Endothelial cell of umbilical vein (primary cell): ENCODE measurements around the gene MACROD2. TPM values are rescaled to one million over a fixed set of nuclear protein-coding genes. Genes with fewer than 3 reads are reported as not detected.

Experiments
- BruUV-seq: library from RNA; stranded (reverse); fragments of 400-500 nt; replicated peaks from 2 replicates; lab custom pipeline; 2021; lab: Mats Ljungman, UMichigan
- CTCF ChIA-PET: fragments of 300-600, 350-600 bp; sonication (Branson Sonifier 250); formaldehyde crosslinking; loops from one replicate; lab custom pipeline; 2021; ENCODE audit warnings: antibody characterized with exemption, inconsistent platforms; lab: Charles Lee
- POLR2A ChIA-PET: fragments of 300-600, 350-600 bp; sonication (Branson Sonifier 250); formaldehyde crosslinking; loops from one replicate; lab custom pipeline; 2021; ENCODE audit warnings: antibody characterized with exemption, inconsistent platforms; lab: Charles Lee
- DNase-seq: peaks from one replicate; pipeline ENCODE4 v3.0.0-alpha.2; 2011; ENCODE audit warnings: low read depth, low spot score
- FAIRE-seq: peaks from 2 replicates; lab custom pipeline; 2011; peaks lifted over from hg19 to GRCh38; lab: Jason Lieb, UNC
- H2AFZ ChIP-seq: 2 replicates; pipeline ENCODE4 v1.6.0; 2012; ENCODE audit warnings: low read depth, low read length, control low read depth, inconsistent platforms
- H3K27ac ChIP-seq: 2 replicates; pipeline ENCODE4 v1.5.1; 2011; ENCODE audit warnings: low read depth, mild to moderate bottlenecking, control low read depth, low read length, moderate library complexity; ENCODE audit not compliant: insufficient read depth
- H3K27me3 ChIP-seq, 2 experiments: 2 replicates each; pipeline versions ENCODE4 v1.6.0 to v1.6.1; 2011; ENCODE audit warnings: low read length in 2 of 2, mixed read lengths in 1 of 2; ENCODE audit not compliant: control insufficient read depth in 2 of 2, insufficient read depth in 2 of 2
- H3K36me3 ChIP-seq, 2 experiments: 2 replicates in 1 of 2; 3 replicates in 1 of 2; pipeline ENCODE4 v1.5.1; 2011; ENCODE audit warnings: low read length in 2 of 2, mild to moderate bottlenecking in 1 of 2, moderate library complexity in 1 of 2; ENCODE audit not compliant: control insufficient read depth in 2 of 2, insufficient read depth in 2 of 2; ENCODE audit errors: extremely low read depth in 1 of 2
- H3K4me1 ChIP-seq: 3 replicates; pipeline ENCODE4 v1.5.1; 2011; ENCODE audit warnings: mild to moderate bottlenecking, low read length; ENCODE audit not compliant: control insufficient read depth, insufficient read depth; ENCODE audit errors: extremely low read depth
- H3K4me2 ChIP-seq: 2 replicates; pipeline ENCODE4 v1.6.1; 2011; ENCODE audit warnings: low read length, control low read depth, mixed read lengths; ENCODE audit not compliant: insufficient read depth
- H3K4me3 ChIP-seq, 3 experiments: fragments of 200-600 bp in 1 of 3; sonication (generic), shearing (Covaris generic) in 1 of 3; replicated peaks in 1 of 3; 2 replicates each; pipeline ENCODE4 v1.5.1; 2011 to 2016; ENCODE audit warnings: control low read depth in 3 of 3, low read length in 3 of 3, mild to moderate bottlenecking in 2 of 3, inconsistent platforms in 1 of 3, low read depth in 1 of 3, moderate library complexity in 1 of 3; ENCODE audit not compliant: insufficient read depth in 1 of 3
- H3K79me2 ChIP-seq: 2 replicates; pipeline ENCODE4 v1.6.0; 2012; ENCODE audit warnings: low read length, inconsistent platforms; ENCODE audit not compliant: control insufficient read depth, insufficient read depth
- H3K9ac ChIP-seq: replicated peaks from 2 replicates; pipeline ENCODE3; 2011; ENCODE audit warnings: low read length, control low read depth; ENCODE audit not compliant: insufficient read depth; ENCODE audit errors: extremely low read depth
- H3K9me1 ChIP-seq: replicated peaks from 3 replicates; pipeline ENCODE4 v1.6.0; 2011; ENCODE audit warnings: mild to moderate bottlenecking, low read length; ENCODE audit not compliant: control insufficient read depth, insufficient read depth; ENCODE audit errors: extremely low read depth
- H3K9me3 ChIP-seq: replicated peaks from 2 replicates; pipeline ENCODE4 v1.5.1; 2012; ENCODE audit warnings: low read length, inconsistent platforms; ENCODE audit not compliant: control insufficient read depth, insufficient read depth
- H4K20me1 ChIP-seq: replicated peaks from 2 replicates; pipeline ENCODE3; 2011; ENCODE audit warnings: mild to moderate bottlenecking, low read length; ENCODE audit not compliant: control insufficient read depth, insufficient read depth; ENCODE audit errors: extremely low read depth
- EZH2 ChIP-seq: IDR thresholded peaks from 2 replicates; pipeline ENCODE4 v1.6.1; 2012; ENCODE audit warnings: borderline replicate concordance, low read depth, mild to moderate bottlenecking, moderate library complexity, low read length, inconsistent platforms; ENCODE audit not compliant: severe bottlenecking
- FOS ChIP-seq: IDR thresholded peaks from 2 replicates; pipeline ENCODE4 v1.6.1; 2011; ENCODE audit warnings: mild to moderate bottlenecking, low read length, moderate library complexity, borderline replicate concordance; ENCODE audit not compliant: insufficient read depth
- GATA2 ChIP-seq: IDR thresholded peaks from 2 replicates; pipeline ENCODE4 v1.7.0; 2011; ENCODE audit warnings: low read depth, mild to moderate bottlenecking, moderate library complexity, mixed read lengths, low read length; ENCODE audit not compliant: insufficient read length, insufficient read depth
- JUN ChIP-seq: IDR thresholded peaks from 2 replicates; pipeline ENCODE4 v1.6.1; 2011; ENCODE audit warnings: borderline replicate concordance, low read depth; ENCODE audit not compliant: insufficient read length, insufficient read depth
- MYC ChIP-seq: IDR thresholded peaks from one replicate; pipeline ENCODE4 v1.6.1; 2011; ENCODE audit warnings: mild to moderate bottlenecking, low read depth, low read length
- POLR2A ChIP-seq: IDR thresholded peaks from 2 replicates; pipeline ENCODE4 v1.6.1; 2012; ENCODE audit warnings: low read depth, mild to moderate bottlenecking, control low read depth, low read length
- POLR2AphosphoS5 ChIP-seq: IDR thresholded peaks from 2 replicates; pipeline ENCODE4 v1.6.1; 2012; ENCODE audit warnings: low read depth, mild to moderate bottlenecking, control low read depth, low read length, moderate library complexity; ENCODE audit not compliant: insufficient read depth
- dilution Hi-C: fragments of 300-500 bp; cut with MboI; formaldehyde crosslinking; loops from one replicate; pipeline ENCODE4 v1.15.0; 2019; ENCODE audit warnings: low sequenced_read_pairs; ENCODE audit not compliant: extremely low pct_ligation_motif_present
- intact Hi-C: fragments of 100-400 bp; cut with micrococcal nuclease; formaldehyde crosslinking; loops from one replicate; pipeline ENCODE4 v1.10.0; 2022
- polyA plus RNA-seq, 4 experiments: library from polyadenylated mRNA; depleted of rRNA in 3 of 4; stranded (reverse) in 3 of 4; unstranded in 1 of 4; fragments of >200 nt; gene quantifications; 2 replicates each; pipeline versions ENCODE4 v1.2.1 to v1.2.3, GENCODE V29; 2011 to 2012; ENCODE audit warnings: missing spikeins in 1 of 4
- total RNA-seq: library from RNA; stranded (reverse); gene quantifications from 2 replicates; pipeline ENCODE4 v1.2.3, GENCODE V29; 2021
- TF ChIP-seq, protein P1 (sequence below): IDR thresholded peaks from 2 replicates; pipeline ENCODE4 v1.6.1; 2011; ENCODE audit not compliant: insufficient read depth, insufficient read length
- TF ChIP-seq, protein P2 (sequence below), 2 donors: IDR thresholded peaks; 1 replicate in 1 of 2; 2 replicates in 1 of 2; pipeline ENCODE4 v1.5.1; 2011; ENCODE audit warnings: low read length in 2 of 2, mild to moderate bottlenecking in 2 of 2, moderate library complexity in 2 of 2, control low read depth in 1 of 2, inconsistent platforms in 1 of 2, low read depth in 1 of 2; ENCODE audit not compliant: insufficient read depth in 1 of 2; ENCODE audit errors: extremely low read depth in 1 of 2

MACROD2 gene
- total and polyA plus RNA-seq, 2 donors (not counting 3 experiments of a cell fraction or from before 2014, with no cell fraction given), result 0.11 to 0.73 TPM

DNA sequence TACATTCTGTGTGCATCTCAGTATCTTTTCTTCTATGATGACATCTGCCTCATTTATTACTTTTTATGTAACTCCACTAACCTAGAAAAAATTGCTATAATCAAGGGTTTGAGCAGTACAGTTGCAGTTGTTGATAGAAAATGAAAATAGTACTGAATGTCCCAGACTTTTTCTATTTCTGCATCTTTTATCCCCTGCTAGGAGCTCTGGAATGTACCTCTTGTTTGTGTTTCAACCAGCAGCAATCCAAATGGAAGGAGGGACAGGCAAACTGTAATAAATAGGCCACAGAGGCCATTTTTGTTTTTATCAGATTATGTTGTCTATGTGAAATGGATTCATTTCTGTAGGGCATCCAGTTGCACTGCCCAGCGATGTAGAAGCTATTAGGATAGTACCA, 2041.0 kb downstream of the MACROD2 start:
- FAIRE-seq, result no peak
- DNase-seq, result no peak
- Histone ChIP-seq H3K9me1 (no peaks in the 10 kb centered on the region), H3K79me2 (no peaks in the 10 kb centered on the region), H2AFZ (no peak overlapping the region), H3K4me1 (no peaks in the 10 kb centered on the region), H3K4me2 (no peak overlapping the region), H4K20me1 (no peaks in the 10 kb centered on the region), H3K9me3 (no peaks in the 10 kb centered on the region), H3K27me3 (no peaks in the 10 kb centered on the region), H3K9ac (no peak overlapping the region), H3K27ac (no peak overlapping the region), H3K4me3 (no peak overlapping the region), H3K36me3 (no peaks in the 10 kb centered on the region)
- intact Hi-C loops, result no loop called here
- dilution Hi-C loops, result no loop called here
- ChIA-PET CTCF (no interaction called here), POLR2A (no interaction called here)
- BruUV-seq, result no TSS peak
- TF ChIP-seq, protein P1, sequence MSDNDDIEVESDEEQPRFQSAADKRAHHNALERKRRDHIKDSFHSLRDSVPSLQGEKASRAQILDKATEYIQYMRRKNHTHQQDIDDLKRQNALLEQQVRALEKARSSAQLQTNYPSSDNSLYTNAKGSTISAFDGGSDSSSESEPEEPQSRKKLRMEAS, result no peak

GRCh38 chr20:16040742-16041141, 2045.4 kb downstream of the MACROD2 start:
- no peak overlapping the region for H2AFZ ChIP-seq
- H3K4me2 ChIP-seq, result no peak overlapping the region
- no peak for FAIRE-seq
- no peak overlapping the region for H3K4me3 ChIP-seq
- H3K4me1 ChIP-seq, result no peaks in the 10 kb centered on the region
- H3K79me2 ChIP-seq, result no peaks in the 10 kb centered on the region
- dilution Hi-C loops (no loop called here), intact Hi-C loops (no loop called here)
- TF ChIP-seq, protein P1, result no peak
- TF ChIP-seq POLR2A (no peak), MYC (no peak), EZH2 (no peak), GATA2 (no peak), FOS (no peak), JUN (no peak), POLR2AphosphoS5 (no peak)
- TF ChIP-seq, protein P2, sequence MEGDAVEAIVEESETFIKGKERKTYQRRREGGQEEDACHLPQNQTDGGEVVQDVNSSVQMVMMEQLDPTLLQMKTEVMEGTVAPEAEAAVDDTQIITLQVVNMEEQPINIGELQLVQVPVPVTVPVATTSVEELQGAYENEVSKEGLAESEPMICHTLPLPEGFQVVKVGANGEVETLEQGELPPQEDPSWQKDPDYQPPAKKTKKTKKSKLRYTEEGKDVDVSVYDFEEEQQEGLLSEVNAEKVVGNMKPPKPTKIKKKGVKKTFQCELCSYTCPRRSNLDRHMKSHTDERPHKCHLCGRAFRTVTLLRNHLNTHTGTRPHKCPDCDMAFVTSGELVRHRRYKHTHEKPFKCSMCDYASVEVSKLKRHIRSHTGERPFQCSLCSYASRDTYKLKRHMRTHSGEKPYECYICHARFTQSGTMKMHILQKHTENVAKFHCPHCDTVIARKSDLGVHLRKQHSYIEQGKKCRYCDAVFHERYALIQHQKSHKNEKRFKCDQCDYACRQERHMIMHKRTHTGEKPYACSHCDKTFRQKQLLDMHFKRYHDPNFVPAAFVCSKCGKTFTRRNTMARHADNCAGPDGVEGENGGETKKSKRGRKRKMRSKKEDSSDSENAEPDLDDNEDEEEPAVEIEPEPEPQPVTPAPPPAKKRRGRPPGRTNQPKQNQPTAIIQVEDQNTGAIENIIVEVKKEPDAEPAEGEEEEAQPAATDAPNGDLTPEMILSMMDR (IDR thresholded peaks at IDR 0.05; ENCODE audit: extremely low read depth in 1 of 2, insufficient read depth in 1 of 2, low read depth in 1 of 2, low read length in 2 of 2), result no peak
- no peaks in the 10 kb centered on the region for H3K27me3 ChIP-seq
- no peak overlapping the region for H3K9ac ChIP-seq
- POLR2A ChIA-PET, result no interaction called here
- H3K9me1 ChIP-seq, result no peaks in the 10 kb centered on the region
- DNase-seq, result no peak
- CTCF ChIA-PET, result no interaction called here
- H3K36me3 ChIP-seq, result no peaks in the 10 kb centered on the region
- H3K27ac ChIP-seq, result no peak overlapping the region
- H4K20me1 ChIP-seq, result no peaks in the 10 kb centered on the region
- no TSS peak for BruUV-seq
- no peaks in the 10 kb centered on the region for H3K9me3 ChIP-seq
